Neural cell (in vitro differentiated cells): Measurements from ENCODE around the gene ELMOD1. TPM values are rescaled to one million over a fixed set of nuclear protein-coding genes. Genes with fewer than 3 reads are reported as not detected.

Experiments
- H2AFZ ChIP-seq: fragments of 200-600, 300-800 bp; sonication (generic), shearing (Covaris generic); 2 replicates; pipeline ENCODE4 v1.6.0; 2014; ENCODE audit warnings: low read depth, mild to moderate bottlenecking, antibody characterized with exemption, low read length, moderate library complexity
- H3F3A ChIP-seq: fragments of 200-600 bp; shearing (Covaris generic); 2 replicates; pipeline ENCODE4 v1.6.1; 2016; ENCODE audit warnings: mild to moderate bottlenecking, moderate library complexity, mixed read lengths, antibody characterized with exemption, low read length; ENCODE audit not compliant: insufficient read depth, poor library complexity, severe bottlenecking
- H3K27ac ChIP-seq: fragments of 200-600, 300-800 bp; sonication (generic), shearing (Covaris generic); 2 replicates; pipeline ENCODE4 v1.5.1; 2014; ENCODE audit warnings: mild to moderate bottlenecking, low read length, moderate library complexity
- H3K27me3 ChIP-seq: fragments of 300-800, 200-600 bp; sonication (generic), shearing (Covaris generic); 2 replicates; pipeline ENCODE4 v1.6.0; 2014; ENCODE audit warnings: mild to moderate bottlenecking, low read depth, low read length, moderate library complexity; ENCODE audit not compliant: insufficient read depth
- H3K36me3 ChIP-seq: fragments of 300-800, 200-600 bp; sonication (generic), shearing (Covaris generic); 2 replicates; pipeline ENCODE4 v1.5.1; 2014; ENCODE audit warnings: mild to moderate bottlenecking, antibody characterized with exemption, low read length, moderate library complexity; ENCODE audit not compliant: insufficient read depth
- H3K4me2 ChIP-seq: fragments of 300-800, 200-600 bp; sonication (generic), shearing (Covaris generic); 2 replicates; pipeline ENCODE4 v1.6.0; 2014; ENCODE audit warnings: mild to moderate bottlenecking, low read length
- H3K4me3 ChIP-seq: fragments of 300-800, 200-600 bp; sonication (generic), shearing (Covaris generic); 2 replicates; pipeline ENCODE4 v1.5.1; 2014; ENCODE audit warnings: mild to moderate bottlenecking, low read length, moderate library complexity
- H3K79me2 ChIP-seq: fragments of 200-600 bp; shearing (Covaris generic); replicated peaks from 2 replicates; pipeline ENCODE4 v1.6.0; 2014; ENCODE audit warnings: mild to moderate bottlenecking, low read length, moderate library complexity; ENCODE audit not compliant: insufficient read depth
- H3K9ac ChIP-seq: fragments of 300-800, 200-600 bp; sonication (generic), shearing (Covaris generic); 2 replicates; pipeline ENCODE4 v1.6.1; 2016; ENCODE audit warnings: mild to moderate bottlenecking, low read length, mixed read lengths
- H3K9me2 ChIP-seq: fragments of 200-600 bp; shearing (Covaris generic); 2 replicates; pipeline ENCODE4 v1.6.1; 2016; ENCODE audit warnings: mild to moderate bottlenecking, low read length, mixed read lengths; ENCODE audit not compliant: insufficient read depth
- H3K9me3 ChIP-seq: fragments of 200-600, 300-800 bp; sonication (generic), shearing (Covaris generic); 2 replicates; pipeline ENCODE4 v1.6.1; 2016; ENCODE audit warnings: mild to moderate bottlenecking, mixed run types, low read length, moderate library complexity, mixed read lengths
- H4K20me1 ChIP-seq: fragments of 200-600 bp; shearing (Covaris generic); 2 replicates; pipeline ENCODE4 v1.6.1; 2016; ENCODE audit warnings: mild to moderate bottlenecking, mixed run types; ENCODE audit not compliant: insufficient read depth
- EP300 ChIP-seq: fragments of 450-650 bp; conservative IDR thresholded peaks from 2 replicates; pipeline ENCODE4 v1.6.1; 2014; ENCODE audit warnings: antibody characterized with exemption, mild to moderate bottlenecking, moderate library complexity; ENCODE audit not compliant: poor library complexity, severe bottlenecking
- EZH2 ChIP-seq: fragments of 200-600, 300-800 bp; shearing (Covaris generic), sonication (generic); IDR thresholded peaks from 2 replicates; pipeline ENCODE4 v1.6.1; 2014; ENCODE audit warnings: antibody characterized with exemption, low read length, borderline replicate concordance, mild to moderate bottlenecking; ENCODE audit not compliant: insufficient read depth, poor library complexity, severe bottlenecking
- MXI1 ChIP-seq: fragments of 450-650 bp; conservative IDR thresholded peaks from 2 replicates; pipeline ENCODE4 v1.6.1; 2014; ENCODE audit warnings: antibody characterized with exemption, mild to moderate bottlenecking; ENCODE audit not compliant: poor library complexity, severe bottlenecking
- POLR2AphosphoS5 ChIP-seq: IDR thresholded peaks from 2 replicates; pipeline ENCODE4 v1.6.1; 2012
- RAD21 ChIP-seq: fragments of 450-650 bp; conservative IDR thresholded peaks from 2 replicates; pipeline ENCODE4 v1.6.1; 2014; ENCODE audit warnings: antibody characterized with exemption, mild to moderate bottlenecking, moderate library complexity
- SMC3 ChIP-seq: fragments of 450-650 bp; conservative IDR thresholded peaks from 2 replicates; pipeline ENCODE4 v1.6.1; 2014; ENCODE audit warnings: antibody characterized with exemption, mild to moderate bottlenecking, moderate library complexity; ENCODE audit not compliant: poor library complexity
- TAF1 ChIP-seq: IDR thresholded peaks from 2 replicates; pipeline ENCODE4 v1.6.1; 2012; ENCODE audit warnings: low read depth
- polyA plus RNA-seq: library from polyadenylated mRNA; depleted of rRNA; stranded (reverse); fragments of >200 nt; gene quantifications from 2 replicates; pipeline ENCODE4 v1.2.3, GENCODE V29; 2014
- TF ChIP-seq, protein P1 (sequence below): IDR thresholded peaks from 2 replicates; pipeline ENCODE4 v1.6.1; 2012; ENCODE audit warnings: borderline replicate concordance
- TF ChIP-seq, protein P2 (sequence below): fragments of 450-650 bp; IDR thresholded peaks from 2 replicates; pipeline ENCODE4 v1.5.1; 2014; ENCODE audit warnings: antibody characterized with exemption, mild to moderate bottlenecking, moderate library complexity; ENCODE audit not compliant: poor library complexity, severe bottlenecking

ELMOD1 gene
- polyA plus RNA-seq, 1 donor from 2014 or later: 12.5 TPM

DNA sequence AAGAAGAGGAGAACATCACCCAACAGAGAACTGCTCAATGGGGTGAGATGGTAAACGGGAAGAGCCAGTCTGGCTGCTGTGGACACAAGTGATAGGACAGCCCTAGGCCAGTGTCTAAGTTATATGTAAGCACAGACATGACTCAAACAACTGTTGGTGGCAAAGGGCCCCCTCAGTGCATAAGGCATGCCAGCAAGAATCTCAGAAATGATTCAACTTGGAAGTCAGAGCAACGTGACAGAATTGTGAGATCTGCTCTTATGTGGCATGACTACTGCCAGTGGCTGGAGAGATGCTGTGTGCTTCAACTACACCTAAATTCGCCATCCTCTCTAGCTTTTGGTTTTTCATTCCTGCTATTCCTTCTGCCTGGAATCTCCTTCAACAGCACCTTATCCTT is 113.5 kb downstream of the ELMOD1 start:
- Histone ChIP-seq H3F3A (no peaks in the 10 kb centered on the region), H3K27me3 (no peaks in the 10 kb centered on the region), H3K9me2 (no peaks in the 10 kb centered on the region), H3K9me3 (no peaks in the 10 kb centered on the region), H3K27ac (no peak overlapping the region), H2AFZ (no peak overlapping the region), H3K4me3 (no peak overlapping the region), H3K9ac (no peak overlapping the region), H3K79me2 (no peaks in the 10 kb centered on the region), H4K20me1 (no peaks in the 10 kb centered on the region), H3K4me2 (no peak overlapping the region), H3K36me3 (no peaks in the 10 kb centered on the region)
- no peak for TF ChIP-seq TAF1
- TF ChIP-seq MXI1: no peak
- TF ChIP-seq, protein P1, sequence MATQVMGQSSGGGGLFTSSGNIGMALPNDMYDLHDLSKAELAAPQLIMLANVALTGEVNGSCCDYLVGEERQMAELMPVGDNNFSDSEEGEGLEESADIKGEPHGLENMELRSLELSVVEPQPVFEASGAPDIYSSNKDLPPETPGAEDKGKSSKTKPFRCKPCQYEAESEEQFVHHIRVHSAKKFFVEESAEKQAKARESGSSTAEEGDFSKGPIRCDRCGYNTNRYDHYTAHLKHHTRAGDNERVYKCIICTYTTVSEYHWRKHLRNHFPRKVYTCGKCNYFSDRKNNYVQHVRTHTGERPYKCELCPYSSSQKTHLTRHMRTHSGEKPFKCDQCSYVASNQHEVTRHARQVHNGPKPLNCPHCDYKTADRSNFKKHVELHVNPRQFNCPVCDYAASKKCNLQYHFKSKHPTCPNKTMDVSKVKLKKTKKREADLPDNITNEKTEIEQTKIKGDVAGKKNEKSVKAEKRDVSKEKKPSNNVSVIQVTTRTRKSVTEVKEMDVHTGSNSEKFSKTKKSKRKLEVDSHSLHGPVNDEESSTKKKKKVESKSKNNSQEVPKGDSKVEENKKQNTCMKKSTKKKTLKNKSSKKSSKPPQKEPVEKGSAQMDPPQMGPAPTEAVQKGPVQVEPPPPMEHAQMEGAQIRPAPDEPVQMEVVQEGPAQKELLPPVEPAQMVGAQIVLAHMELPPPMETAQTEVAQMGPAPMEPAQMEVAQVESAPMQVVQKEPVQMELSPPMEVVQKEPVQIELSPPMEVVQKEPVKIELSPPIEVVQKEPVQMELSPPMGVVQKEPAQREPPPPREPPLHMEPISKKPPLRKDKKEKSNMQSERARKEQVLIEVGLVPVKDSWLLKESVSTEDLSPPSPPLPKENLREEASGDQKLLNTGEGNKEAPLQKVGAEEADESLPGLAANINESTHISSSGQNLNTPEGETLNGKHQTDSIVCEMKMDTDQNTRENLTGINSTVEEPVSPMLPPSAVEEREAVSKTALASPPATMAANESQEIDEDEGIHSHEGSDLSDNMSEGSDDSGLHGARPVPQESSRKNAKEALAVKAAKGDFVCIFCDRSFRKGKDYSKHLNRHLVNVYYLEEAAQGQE: no peak
- no peak for TF ChIP-seq SMC3

DNA sequence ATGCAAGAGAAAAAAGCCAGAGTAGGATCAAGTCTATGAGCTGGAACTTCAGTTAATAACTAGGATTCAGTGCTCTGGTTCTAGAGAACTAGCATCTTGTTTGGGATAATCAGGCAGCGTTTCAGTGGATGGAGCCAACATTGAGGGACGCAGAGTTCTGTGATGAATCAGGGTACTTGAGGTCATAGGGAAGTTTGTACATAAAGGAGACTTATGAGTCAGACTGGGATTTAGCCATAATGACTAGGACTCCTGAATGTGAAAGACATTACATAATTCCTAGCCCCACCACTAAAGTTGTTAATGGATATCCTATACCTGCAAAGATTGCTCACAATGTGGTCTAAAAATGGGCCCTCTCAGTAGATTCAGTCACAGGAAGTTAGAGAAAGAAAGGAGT is 114.1 kb downstream of the ELMOD1 start:
- no peak overlapping the region for H3K4me2 ChIP-seq
- H3K27me3 ChIP-seq: no peaks in the 10 kb centered on the region
- no peaks in the 10 kb centered on the region for H3F3A ChIP-seq
- no peaks in the 10 kb centered on the region for H3K9me2 ChIP-seq
- H3K79me2 ChIP-seq: no peaks in the 10 kb centered on the region
- H3K27ac ChIP-seq: no peak overlapping the region
- TF ChIP-seq, protein P2, sequence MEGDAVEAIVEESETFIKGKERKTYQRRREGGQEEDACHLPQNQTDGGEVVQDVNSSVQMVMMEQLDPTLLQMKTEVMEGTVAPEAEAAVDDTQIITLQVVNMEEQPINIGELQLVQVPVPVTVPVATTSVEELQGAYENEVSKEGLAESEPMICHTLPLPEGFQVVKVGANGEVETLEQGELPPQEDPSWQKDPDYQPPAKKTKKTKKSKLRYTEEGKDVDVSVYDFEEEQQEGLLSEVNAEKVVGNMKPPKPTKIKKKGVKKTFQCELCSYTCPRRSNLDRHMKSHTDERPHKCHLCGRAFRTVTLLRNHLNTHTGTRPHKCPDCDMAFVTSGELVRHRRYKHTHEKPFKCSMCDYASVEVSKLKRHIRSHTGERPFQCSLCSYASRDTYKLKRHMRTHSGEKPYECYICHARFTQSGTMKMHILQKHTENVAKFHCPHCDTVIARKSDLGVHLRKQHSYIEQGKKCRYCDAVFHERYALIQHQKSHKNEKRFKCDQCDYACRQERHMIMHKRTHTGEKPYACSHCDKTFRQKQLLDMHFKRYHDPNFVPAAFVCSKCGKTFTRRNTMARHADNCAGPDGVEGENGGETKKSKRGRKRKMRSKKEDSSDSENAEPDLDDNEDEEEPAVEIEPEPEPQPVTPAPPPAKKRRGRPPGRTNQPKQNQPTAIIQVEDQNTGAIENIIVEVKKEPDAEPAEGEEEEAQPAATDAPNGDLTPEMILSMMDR: no peak
- TF ChIP-seq TAF1: no peak
- no peak for TF ChIP-seq SMC3
- TF ChIP-seq POLR2AphosphoS5: no peak
- TF ChIP-seq MXI1: no peak
- TF ChIP-seq, protein P1: no peak
- no peak for TF ChIP-seq EZH2
- TF ChIP-seq RAD21: no peak
- no peak for TF ChIP-seq EP300
- H4K20me1 ChIP-seq: no peaks in the 10 kb centered on the region
- no peaks in the 10 kb centered on the region for H3K36me3 ChIP-seq
- no peak overlapping the region for H2AFZ ChIP-seq
- no peak overlapping the region for H3K4me3 ChIP-seq
- H3K9me3 ChIP-seq: no peaks in the 10 kb centered on the region
- no peak overlapping the region for H3K9ac ChIP-seq
